HepG2 (cell line): ENCODE results near the gene C1D.

Experiments
- NFKBIZ ChIP-seq: IDR thresholded peaks from 2 replicates; pipeline ENCODE4 v1.6.1; 2018; ENCODE audit warnings: missing genetic modification reagents, missing compliant biosample characterization
- SMC3 ChIP-seq: IDR thresholded peaks from 2 replicates; pipeline ENCODE4 v1.6.1; 2011; ENCODE audit warnings: low read length, improper control_type of control experiment
- XBP1 ChIP-seq: sonication (generic); formaldehyde crosslinking; IDR thresholded peaks from 2 replicates; pipeline ENCODE4 v1.5.0; 2020; ENCODE audit warnings: missing genetic modification reagents
- ZNF30 ChIP-seq: sonication (generic); formaldehyde crosslinking; IDR thresholded peaks from 2 replicates; pipeline ENCODE4 v1.5.0; 2020; ENCODE audit warnings: mild to moderate bottlenecking, missing genetic modification reagents

GRCh38 chr2:68093634-68094033 lies 30.8 kb upstream of the C1D start:
- TF ChIP-seq XBP1 (CRISPR knock-in tag) (no peak), SMC3 (no peak), NFKBIZ (CRISPR knock-in tag) (no peak), ZNF30 (CRISPR knock-in tag) (no peak)
